Right lobe of liver (tissue), 4 donors: Measurements from ENCODE around the gene CTSZ.

Experiments
- POLR2A ChIP-seq: fragments of 450-650 bp; IDR thresholded peaks from one replicate; pipeline ENCODE4 v1.6.1; 2017; ENCODE audit warnings: antibody characterized with exemption, mild to moderate bottlenecking
- TF ChIP-seq, protein P1 (sequence below), 4 donors: fragments of 200-600 bp in 3 of 4; fragments of 450-650 bp in 1 of 4; IDR thresholded peaks; one replicate each; pipeline versions ENCODE4 v1.5.1 to v1.8.0; 2016 to 2022; ENCODE audit warnings: antibody characterized with exemption in 4 of 4, mild to moderate bottlenecking in 2 of 4
- donor health status: DM: no; HTN: no; CAD: no.
- donor health status: DM: no; HTN: no; CAD: no.
- donor health status: DM: no; HTN: yes; CAD: no.

DNA sequence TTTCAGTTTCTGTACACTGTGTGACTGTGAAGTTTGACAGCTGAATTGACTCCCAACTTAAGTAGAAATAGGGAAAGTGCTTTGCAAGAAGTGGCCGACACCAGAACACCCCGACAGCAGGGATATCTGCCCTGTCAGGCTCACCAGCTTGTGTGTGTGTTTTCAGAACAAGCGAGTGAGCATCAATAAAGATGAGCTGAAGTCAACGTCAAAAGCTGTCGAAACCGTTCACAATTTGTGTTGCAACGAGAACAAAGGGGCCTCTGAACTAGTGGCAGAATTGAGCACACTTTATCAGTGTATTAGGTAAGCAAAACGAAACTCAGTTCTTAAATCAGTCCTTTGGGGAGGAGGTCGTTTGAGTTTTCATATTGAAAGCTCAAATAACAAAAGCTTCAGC lies 15.3 kb downstream of the CTSZ start:
- peak; percentile 47 for TF ChIP-seq POLR2A
- TF ChIP-seq, protein P1, sequence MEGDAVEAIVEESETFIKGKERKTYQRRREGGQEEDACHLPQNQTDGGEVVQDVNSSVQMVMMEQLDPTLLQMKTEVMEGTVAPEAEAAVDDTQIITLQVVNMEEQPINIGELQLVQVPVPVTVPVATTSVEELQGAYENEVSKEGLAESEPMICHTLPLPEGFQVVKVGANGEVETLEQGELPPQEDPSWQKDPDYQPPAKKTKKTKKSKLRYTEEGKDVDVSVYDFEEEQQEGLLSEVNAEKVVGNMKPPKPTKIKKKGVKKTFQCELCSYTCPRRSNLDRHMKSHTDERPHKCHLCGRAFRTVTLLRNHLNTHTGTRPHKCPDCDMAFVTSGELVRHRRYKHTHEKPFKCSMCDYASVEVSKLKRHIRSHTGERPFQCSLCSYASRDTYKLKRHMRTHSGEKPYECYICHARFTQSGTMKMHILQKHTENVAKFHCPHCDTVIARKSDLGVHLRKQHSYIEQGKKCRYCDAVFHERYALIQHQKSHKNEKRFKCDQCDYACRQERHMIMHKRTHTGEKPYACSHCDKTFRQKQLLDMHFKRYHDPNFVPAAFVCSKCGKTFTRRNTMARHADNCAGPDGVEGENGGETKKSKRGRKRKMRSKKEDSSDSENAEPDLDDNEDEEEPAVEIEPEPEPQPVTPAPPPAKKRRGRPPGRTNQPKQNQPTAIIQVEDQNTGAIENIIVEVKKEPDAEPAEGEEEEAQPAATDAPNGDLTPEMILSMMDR (IDR thresholded peaks at IDR 0.05), result no peak
